ENCODE results near the gene GRK1.

Gene GRK1

DNA sequence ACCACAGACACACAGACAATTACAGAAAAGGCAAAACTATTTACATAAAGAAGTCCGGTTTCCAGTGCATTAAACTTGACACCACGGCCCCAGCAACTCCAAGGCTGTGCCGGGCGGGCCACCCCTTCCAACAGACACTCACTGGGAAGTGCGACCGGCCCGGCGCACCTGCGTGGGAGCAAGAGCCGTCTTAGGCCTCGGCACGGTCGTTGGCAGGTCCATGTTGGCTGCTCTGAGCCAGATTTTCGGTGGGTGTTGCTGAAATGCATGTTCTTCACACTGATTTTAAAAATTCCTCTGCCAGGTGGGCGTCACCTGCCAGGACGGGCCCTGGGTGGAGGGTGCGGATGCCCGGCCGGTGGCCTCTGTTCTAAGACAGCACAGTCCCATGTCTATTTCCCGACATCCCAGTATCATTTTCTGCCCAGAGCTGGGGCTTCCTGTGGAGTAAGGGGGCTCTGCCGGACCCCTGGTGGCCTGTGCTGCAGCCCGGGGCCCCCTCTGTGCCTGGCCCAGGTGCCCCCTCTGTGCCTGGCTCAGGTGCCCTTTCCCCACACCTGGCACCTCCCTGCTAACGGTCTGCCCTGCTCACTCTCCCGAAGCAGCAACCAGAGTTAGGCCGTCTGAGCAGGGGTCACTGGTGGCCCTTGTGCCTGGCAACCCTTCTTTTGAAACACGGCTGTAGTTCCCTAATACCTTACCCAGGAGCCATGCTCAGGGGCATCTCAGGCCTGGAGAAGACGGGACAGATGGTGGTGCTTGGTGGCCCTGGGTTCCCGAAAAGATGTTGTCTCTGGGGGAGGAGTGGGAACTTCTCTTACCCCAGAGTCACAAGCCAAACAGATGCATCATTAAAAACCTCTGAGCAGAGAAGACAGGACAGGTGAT lies 101.2 kb downstream of the GRK1 start:
- in situ Hi-C loops (cut with HindIII; ENCODE audit: low sequenced_read_pairs) = no loop called here
- TF ChIP-seq, protein P1, sequence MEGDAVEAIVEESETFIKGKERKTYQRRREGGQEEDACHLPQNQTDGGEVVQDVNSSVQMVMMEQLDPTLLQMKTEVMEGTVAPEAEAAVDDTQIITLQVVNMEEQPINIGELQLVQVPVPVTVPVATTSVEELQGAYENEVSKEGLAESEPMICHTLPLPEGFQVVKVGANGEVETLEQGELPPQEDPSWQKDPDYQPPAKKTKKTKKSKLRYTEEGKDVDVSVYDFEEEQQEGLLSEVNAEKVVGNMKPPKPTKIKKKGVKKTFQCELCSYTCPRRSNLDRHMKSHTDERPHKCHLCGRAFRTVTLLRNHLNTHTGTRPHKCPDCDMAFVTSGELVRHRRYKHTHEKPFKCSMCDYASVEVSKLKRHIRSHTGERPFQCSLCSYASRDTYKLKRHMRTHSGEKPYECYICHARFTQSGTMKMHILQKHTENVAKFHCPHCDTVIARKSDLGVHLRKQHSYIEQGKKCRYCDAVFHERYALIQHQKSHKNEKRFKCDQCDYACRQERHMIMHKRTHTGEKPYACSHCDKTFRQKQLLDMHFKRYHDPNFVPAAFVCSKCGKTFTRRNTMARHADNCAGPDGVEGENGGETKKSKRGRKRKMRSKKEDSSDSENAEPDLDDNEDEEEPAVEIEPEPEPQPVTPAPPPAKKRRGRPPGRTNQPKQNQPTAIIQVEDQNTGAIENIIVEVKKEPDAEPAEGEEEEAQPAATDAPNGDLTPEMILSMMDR (IDR thresholded peaks at IDR 0.05; ENCODE audit: low read depth, low read length) = no peak
- no peak overlapping the region for H3K4me3 ChIP-seq (ENCODE audit: low read depth, low read length)
- no peak for DNase-seq (ENCODE audit: low read depth, low spot score)

DNA sequence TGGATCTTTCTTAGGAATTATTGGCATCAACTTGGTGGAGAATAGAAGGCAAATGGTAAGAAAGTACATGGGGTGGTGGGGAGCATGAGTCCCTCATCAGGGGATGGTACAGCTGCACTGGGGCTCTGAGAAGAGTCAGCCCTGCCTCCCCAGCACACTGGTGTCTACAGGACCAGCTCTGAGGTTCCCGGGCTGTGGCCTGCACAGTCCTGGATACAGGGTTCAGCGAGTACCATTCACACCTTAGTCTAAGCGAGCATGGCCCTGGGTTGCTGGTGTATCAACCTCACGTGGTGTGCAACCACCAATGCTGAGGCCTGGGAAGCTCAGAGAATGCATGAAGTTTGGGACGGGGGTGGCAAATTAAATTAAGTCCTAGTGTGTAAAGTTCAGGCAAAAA lies 102.1 kb downstream of the GRK1 start:
- in situ Hi-C loops (cut with HindIII; ENCODE audit: low sequenced_read_pairs) = no loop called here
- DNase-seq (ENCODE audit: low read depth, low spot score) = no peak
- no peak overlapping the region for H3K4me3 ChIP-seq (ENCODE audit: low read depth, low read length)
- TF ChIP-seq, protein P1 (IDR thresholded peaks at IDR 0.05; ENCODE audit: low read depth, low read length) = no peak

DNA sequence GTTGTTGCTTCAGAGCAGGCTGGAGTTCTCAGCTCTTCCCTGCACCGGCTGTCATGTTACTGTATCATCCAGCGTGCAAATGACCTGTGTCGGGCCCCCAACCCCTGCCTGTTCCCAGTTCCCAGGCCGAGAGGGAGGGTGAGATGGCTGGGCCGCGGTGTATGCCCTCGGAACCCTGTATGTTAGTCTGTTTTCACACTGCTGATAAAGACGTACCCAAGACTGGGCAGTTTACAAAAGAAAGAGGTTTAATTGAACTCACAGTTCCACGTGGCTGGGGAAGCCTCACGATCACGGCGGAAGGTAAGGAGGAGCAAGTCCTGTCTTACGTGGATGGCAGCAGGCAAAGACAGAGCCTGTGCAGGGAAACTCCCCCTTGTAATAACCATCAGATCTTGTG lies 102.9 kb downstream of the GRK1 start:
- no peak for DNase-seq (ENCODE audit: low read depth, low spot score)
- TF ChIP-seq, protein P1 (IDR thresholded peaks at IDR 0.05; ENCODE audit: low read depth, low read length) = no peak
- H3K4me3 ChIP-seq (ENCODE audit: low read depth, low read length) = no peak overlapping the region
- in situ Hi-C loops (cut with HindIII; ENCODE audit: low sequenced_read_pairs) = no loop called here

DNA sequence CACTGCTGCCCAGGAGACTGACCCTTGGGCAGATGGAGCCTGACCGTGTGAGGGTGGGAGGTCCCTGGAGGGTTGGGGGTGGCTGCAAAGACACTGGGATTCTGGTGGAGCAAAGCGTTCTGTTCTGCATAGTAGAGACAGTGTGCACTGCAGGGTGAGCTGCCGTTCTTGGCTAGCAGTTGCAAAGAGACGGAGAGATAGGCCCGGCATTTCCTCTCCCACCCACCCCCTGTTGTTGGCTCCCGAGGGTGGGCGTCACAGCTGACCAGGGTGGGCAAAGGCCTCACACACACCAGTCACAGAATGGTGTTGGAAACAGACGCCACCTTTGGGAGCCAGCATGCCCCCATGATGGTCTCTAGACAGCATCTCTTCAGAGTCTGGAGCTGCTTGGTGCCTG lies 103.4 kb downstream of the GRK1 start:
- no peak for DNase-seq (ENCODE audit: low read depth, low spot score)
- no peak overlapping the region for H3K4me3 ChIP-seq (ENCODE audit: low read depth, low read length)
- in situ Hi-C loops (cut with HindIII; ENCODE audit: low sequenced_read_pairs) = no loop called here
- TF ChIP-seq, protein P1 (IDR thresholded peaks at IDR 0.05; ENCODE audit: low read depth, low read length) = no peak

DNA sequence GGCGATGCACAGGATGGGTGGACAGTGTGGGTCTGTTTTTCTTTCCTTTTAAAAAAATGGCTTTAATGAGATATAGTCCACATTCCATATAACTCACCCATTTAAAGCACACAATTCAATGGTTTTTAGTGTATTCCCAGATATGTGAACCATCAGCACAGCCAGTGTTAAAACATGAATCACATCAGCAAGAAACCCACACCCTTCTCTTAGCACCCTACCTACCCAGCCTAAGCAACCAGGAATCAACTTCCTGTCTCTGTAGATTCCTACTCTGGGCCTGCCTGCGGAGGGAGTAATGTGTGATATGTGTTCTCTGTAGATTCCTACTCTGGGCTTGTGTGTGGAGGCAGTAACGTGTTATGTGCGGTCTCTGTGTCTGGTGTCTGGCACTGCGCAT lies 103.9 kb downstream of the GRK1 start:
- DNase-seq (ENCODE audit: low read depth, low spot score) = no peak
- H3K4me3 ChIP-seq (ENCODE audit: low read depth, low read length) = no peak overlapping the region
- in situ Hi-C loops (cut with HindIII; ENCODE audit: low sequenced_read_pairs) = no loop called here
- TF ChIP-seq, protein P1 (IDR thresholded peaks at IDR 0.05; ENCODE audit: low read depth, low read length) = no peak

DNA sequence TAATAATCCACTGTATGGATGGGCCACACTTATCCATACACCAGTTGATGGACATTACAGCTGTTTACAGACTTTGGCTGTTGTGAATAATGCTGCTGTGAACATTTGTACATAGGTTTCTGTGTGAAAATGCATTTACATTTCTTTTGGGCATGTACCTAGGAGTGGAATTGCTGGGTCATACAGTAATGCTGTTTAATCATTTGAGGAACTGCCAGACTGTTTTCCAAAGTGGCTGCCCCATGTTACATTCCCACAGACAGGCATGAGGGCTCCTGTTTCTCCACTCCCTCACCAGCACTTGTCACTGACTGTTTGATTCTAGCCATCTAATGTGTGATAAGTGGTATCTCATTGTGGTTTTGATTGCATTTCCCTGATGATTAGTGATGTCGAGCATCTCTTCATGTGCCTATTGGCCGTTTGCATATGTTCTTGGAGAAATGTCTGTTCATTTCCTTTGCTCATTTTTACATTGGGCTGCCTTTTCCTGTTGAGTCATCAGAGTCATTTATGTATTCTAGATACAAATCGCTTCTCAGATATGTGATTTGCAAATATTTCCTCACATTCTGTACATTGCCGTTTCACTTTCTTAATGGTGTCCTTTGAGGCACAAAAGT lies 104.8 kb downstream of the GRK1 start:
- TF ChIP-seq, protein P1 (IDR thresholded peaks at IDR 0.05; ENCODE audit: low read depth, low read length) = no peak
- H3K4me3 ChIP-seq (ENCODE audit: low read depth, low read length) = no peak overlapping the region
- DNase-seq (ENCODE audit: low read depth, low spot score) = no peak
- in situ Hi-C loops (cut with HindIII; ENCODE audit: low sequenced_read_pairs) = no loop called here

Data from astrocyte of the spinal cord (primary cell).